ENCODE data around the gene INAFM2.

DNA sequence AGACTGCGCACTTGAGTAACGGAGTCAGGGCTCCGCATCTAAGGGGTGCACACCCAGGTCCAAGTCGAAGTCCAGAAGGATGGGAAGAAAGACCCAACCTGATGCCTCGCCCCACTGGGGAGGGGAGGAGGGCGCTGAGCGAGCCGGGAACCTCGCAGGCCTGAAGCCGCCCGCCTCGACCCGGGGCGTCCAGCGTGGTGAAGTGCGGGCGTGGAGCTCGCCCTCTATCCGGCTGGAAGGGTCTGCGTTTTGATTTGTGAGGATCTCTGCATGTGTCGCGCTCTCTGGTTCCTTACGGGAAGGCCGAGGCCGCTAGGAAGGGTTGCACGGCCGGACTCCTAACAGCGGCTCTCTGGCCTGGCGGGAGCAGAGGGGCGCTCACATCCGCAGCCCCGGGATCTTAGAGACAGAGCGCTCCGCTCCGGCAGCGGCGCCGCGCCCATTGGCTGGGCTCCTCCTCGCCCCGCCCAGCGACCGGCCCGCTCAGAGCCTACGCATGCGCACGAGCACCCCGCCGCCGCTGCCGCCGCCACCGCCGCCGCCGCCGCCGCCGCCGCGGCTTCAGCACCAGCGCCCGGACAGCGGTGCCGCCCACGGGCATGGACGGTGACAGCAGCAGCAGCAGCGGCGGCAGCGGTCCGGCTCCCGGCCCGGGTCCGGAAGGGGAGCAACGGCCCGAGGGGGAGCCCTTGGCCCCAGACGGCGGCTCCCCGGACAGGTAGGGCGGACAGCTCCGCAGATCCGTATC is 34.4 kb downstream of the INAFM2 start, which contains the start of gene DISP2:
- no peak for TF ChIP-seq CTCF (IDR thresholded peaks at IDR 0.05; ENCODE audit: poor library complexity)
- no peak for TF ChIP-seq EZH2phosphoT487 (IDR thresholded peaks at IDR 0.05; ENCODE audit: low read depth, severe bottlenecking, unreplicated experiment)

Data from hepatocyte (in vitro differentiated cells).